Activated naive CD8-positive, alpha-beta T cell treated with anti-CD3 and anti-CD28 coated beads, Interleukin-2, amount 10 ng/mL, durations not matched to agents 7 days and 5 days (primary cell): ENCODE data around the gene SRCIN1. TPM values are rescaled to one million over a fixed set of nuclear protein-coding genes. Genes with fewer than 3 reads are reported as not detected.

ENCODE experiments used
- ATAC-seq: fragments of 150-1000 bp; cut with Tn5 transposase; one replicate; pipeline ENCODE4 v1.10.0; 2021; ENCODE audit warnings: low read depth, moderate library complexity
- POLR2A ChIA-PET: fragments of 350-600 bp; sonication (Branson Sonifier 250); formaldehyde crosslinking; loops from one replicate; lab custom pipeline; 2021; ENCODE audit warnings: antibody characterized with exemption; lab: Charles Lee
- DNase-seq: peaks from one replicate; pipeline ENCODE4 v3.0.0; 2021
- H3K27ac Mint-ChIP-seq: one replicate; pipeline ENCODE4 v1.8.0; 2022; ENCODE audit warnings: mild to moderate bottlenecking, mixed read lengths
- H3K27me3 Mint-ChIP-seq: one replicate; pipeline ENCODE4 v1.8.0; 2022; ENCODE audit warnings: mild to moderate bottlenecking, moderate library complexity, mixed read lengths
- H3K36me3 Mint-ChIP-seq: one replicate; pipeline ENCODE4 v1.8.0; 2021; ENCODE audit warnings: mild to moderate bottlenecking, mixed read lengths
- H3K4me1 Mint-ChIP-seq: one replicate; pipeline ENCODE4 v1.8.0; 2021; ENCODE audit warnings: mixed read lengths
- H3K4me3 Mint-ChIP-seq: one replicate; pipeline ENCODE4 v1.8.0; 2022; ENCODE audit warnings: mild to moderate bottlenecking, moderate library complexity, mixed read lengths
- H3K9me3 Mint-ChIP-seq: one replicate; pipeline ENCODE4 v1.8.0; 2021; ENCODE audit warnings: mixed read lengths
- total RNA-seq, 2 experiments: library from RNA; stranded (reverse); gene quantifications; one replicate each; pipeline ENCODE4 v1.2.3, GENCODE V29; 2021

The SRCIN1 gene
- total RNA-seq, 2 experiments from 2014 or later: 0.11 TPM; not detected in 1

DNA sequence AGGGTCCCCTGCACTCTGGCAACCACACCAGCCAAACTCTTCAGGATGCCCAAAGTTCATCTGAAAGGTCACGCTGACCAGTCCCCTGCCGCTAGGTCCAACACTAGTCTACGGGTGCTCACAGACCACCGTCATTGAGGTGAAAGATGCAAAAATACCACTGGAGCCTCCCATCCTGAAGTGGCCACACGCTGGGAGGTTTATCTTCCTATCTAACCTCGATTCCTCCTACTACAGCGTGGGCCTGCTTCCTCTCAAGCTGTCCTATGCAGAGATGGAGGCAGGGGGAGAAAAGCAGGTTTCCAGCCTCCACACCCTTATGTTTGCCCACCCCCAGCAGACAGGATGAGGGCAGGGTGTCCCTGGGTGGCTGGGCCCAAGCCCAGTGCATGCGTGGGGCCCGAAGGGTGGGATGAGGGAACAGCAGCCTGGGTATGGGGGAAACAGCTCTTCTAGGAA is 6.3 kb downstream of the SRCIN1 start:
- Mint-ChIP-seq H3K4me1 (peaks cover 9% of the 10 kb centered on the region), H3K27ac (no peak overlapping the region), H3K36me3 (no peaks in the 10 kb centered on the region), H3K4me3 (no peak overlapping the region), H3K27me3 (peaks cover 90% of the 10 kb centered on the region), H3K9me3 (no peaks in the 10 kb centered on the region)
- POLR2A ChIA-PET: interaction anchor here (0.6 kb wide), 1 partner anchor 49 kb away, joined by 3 read pairs; no protein-coding TSS in a partner anchor
- DNase-seq: no peak
- ATAC-seq: no peak

DNA sequence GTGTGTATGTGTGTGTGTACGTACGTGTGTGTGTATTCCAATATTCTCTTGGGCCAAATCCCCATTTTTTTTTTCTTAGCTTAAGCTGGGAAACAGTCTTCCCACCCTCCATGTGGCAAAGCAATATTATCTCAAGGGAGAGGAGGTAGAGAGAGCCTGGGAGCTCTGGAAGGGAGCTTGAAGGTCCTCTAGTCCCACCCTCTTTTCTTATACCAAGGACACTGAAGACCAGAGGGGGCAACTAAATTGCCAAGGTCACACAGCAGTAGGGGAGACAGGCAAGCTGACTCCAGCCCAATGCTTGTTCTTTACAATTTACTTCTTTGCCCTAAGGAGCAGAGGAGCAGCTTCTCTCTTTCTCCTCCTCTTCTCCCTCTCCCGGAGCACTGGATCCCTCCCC is 6.8 kb downstream of the SRCIN1 start:
- H3K4me1 Mint-ChIP-seq: peaks cover 9% of the 10 kb centered on the region
- no peak overlapping the region for H3K4me3 Mint-ChIP-seq
- ATAC-seq (no peak), DNase-seq (no peak)
- POLR2A ChIA-PET: interaction anchor here (0.6 kb wide), 1 partner anchor 50 kb away, joined by 3 read pairs; no protein-coding TSS in a partner anchor
- no peak overlapping the region for H3K27ac Mint-ChIP-seq
- no peaks in the 10 kb centered on the region for H3K9me3 Mint-ChIP-seq
- peaks cover 93% of the 10 kb centered on the region for H3K27me3 Mint-ChIP-seq
- no peaks in the 10 kb centered on the region for H3K36me3 Mint-ChIP-seq

DNA sequence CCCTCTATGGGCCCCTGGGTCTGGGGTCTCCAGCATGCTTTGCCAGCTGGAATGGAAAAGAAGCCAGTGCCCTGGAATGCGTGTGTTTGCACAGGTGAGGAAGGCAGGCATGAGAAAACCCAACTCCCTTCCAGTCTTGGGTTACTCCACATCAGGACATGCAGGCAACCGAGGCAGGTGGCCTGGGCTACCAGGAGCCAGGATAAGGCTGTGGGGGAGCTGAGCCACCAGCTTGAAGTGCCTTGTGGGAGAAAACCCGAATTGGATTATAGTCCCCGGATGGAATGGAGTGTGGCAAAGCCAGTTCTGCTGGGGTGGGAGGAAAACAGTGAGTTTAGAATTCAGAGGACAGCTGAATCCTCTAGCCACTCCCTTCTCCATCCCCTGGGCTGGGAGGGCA is 7.2 kb downstream of the SRCIN1 start:
- H3K4me3 Mint-ChIP-seq: no peak overlapping the region
- no peaks in the 10 kb centered on the region for H3K9me3 Mint-ChIP-seq
- H3K27ac Mint-ChIP-seq: no peak overlapping the region
- POLR2A ChIA-PET: no interaction called here
- no peaks in the 10 kb centered on the region for H3K36me3 Mint-ChIP-seq
- peaks cover 93% of the 10 kb centered on the region for H3K27me3 Mint-ChIP-seq
- DNase-seq (no peak), ATAC-seq (peak; percentile 48)
- H3K4me1 Mint-ChIP-seq: peaks cover 8% of the 10 kb centered on the region

DNA sequence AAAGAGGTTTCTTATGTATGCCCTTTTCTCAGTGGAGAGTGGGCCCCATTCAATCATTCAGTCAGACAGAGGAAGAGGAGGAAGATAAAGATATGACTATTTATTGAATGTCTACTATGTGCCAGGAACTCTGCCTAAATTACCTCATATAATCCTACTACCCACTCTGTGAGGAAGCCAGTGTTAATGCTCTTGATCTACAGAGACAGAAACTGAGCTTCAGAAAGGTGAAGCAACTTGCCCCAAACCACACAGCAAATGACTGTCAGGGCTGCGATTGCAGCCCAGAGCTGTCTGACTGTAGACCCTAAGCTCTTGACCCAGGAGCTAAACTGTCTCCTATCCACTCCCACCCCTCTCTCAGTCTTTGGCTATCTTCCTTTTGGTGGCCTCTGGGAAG is 8.4 kb downstream of the SRCIN1 start:
- H3K4me3 Mint-ChIP-seq: no peak overlapping the region
- peaks cover 93% of the 10 kb centered on the region for H3K27me3 Mint-ChIP-seq
- DNase-seq (no peak), ATAC-seq (no peak)
- no peaks in the 10 kb centered on the region for H3K9me3 Mint-ChIP-seq
- H3K27ac Mint-ChIP-seq: no peak overlapping the region
- POLR2A ChIA-PET: no interaction called here
- H3K36me3 Mint-ChIP-seq: no peaks in the 10 kb centered on the region
- peaks cover 18% of the 10 kb centered on the region for H3K4me1 Mint-ChIP-seq

DNA sequence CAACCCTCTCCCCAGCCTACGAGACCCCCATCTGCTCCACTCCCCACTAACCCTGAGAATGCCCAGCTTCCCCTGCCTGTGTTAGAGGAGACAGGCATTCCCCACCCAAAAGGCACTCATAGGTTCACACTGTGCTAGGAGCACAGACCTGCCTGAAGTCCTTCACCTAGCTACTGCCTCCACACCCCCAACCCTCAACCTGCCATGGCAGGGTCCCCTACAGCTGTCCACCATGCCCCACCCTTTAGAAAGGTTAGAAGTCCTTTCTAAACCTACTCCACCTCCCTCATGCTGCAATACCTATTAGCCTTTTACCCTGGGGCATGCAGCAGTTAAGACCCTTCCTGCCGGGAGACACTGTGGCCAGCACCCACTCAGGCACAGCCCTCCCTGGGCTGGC is 9.1 kb downstream of the SRCIN1 start:
- Mint-ChIP-seq H3K4me1 (peaks cover 23% of the 10 kb centered on the region), H3K36me3 (no peaks in the 10 kb centered on the region), H3K4me3 (no peak overlapping the region), H3K27me3 (peaks cover 87% of the 10 kb centered on the region), H3K9me3 (no peaks in the 10 kb centered on the region), H3K27ac (no peak overlapping the region)
- ATAC-seq: no peak
- DNase-seq: no peak
- POLR2A ChIA-PET: interaction anchor here (0.6 to 1.1 kb wide), 2 partner anchors 9 to 154 kb away, joined by 3 read pairs; no protein-coding TSS in a partner anchor

DNA sequence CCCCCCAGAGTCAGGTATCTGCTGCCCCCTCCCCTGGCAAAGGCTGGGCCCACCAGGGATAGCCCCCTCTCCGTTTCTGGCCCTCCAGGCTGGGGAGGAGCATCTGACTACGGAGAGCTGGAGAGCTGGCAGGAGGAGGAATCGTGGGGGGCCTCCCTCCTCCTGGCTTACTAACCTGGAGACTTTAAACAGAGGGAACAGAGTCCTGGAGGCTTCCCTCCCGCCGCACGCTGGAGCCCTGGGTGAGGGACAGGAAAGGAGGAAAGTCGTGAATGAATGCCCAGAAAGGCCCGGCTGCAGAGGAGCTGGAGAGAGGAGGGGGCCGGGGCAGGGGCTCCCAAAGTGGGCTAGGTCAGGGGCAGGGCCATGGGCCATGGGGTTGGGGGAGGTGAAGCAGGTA is 9.9 kb downstream of the SRCIN1 start:
- Mint-ChIP-seq H3K27ac (no peak overlapping the region), H3K36me3 (no peaks in the 10 kb centered on the region), H3K4me3 (no peak overlapping the region), H3K27me3 (peaks cover 87% of the 10 kb centered on the region), H3K9me3 (no peaks in the 10 kb centered on the region), H3K4me1 (peaks cover 27% of the 10 kb centered on the region)
- POLR2A ChIA-PET: interaction anchor here (0.6 to 1.1 kb wide), 2 partner anchors 8 to 155 kb away, joined by 3 read pairs; no protein-coding TSS in a partner anchor
- DNase-seq (no peak), ATAC-seq (no peak)

DNA sequence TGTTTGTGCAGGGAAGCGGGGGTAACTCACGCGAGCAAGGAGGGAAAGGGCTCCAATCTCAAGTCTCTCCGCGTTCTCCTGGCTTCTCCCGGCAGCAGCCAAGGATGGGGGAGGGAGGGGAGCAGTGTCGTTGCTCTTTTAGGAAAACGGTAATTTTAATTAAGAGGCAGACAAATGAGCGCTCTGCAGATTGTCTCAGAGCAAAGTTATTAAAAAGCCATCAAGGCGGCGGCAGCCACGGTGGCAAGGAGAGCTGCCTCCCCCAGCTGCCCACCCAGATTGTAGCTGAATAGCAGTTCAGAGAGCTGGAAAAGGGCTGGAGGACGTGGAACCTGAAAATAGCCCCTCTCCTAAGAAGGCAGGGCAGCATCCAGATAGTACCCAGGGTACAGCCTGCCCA is 11.6 kb downstream of the SRCIN1 start:
- Mint-ChIP-seq H3K9me3 (no peaks in the 10 kb centered on the region), H3K36me3 (no peaks in the 10 kb centered on the region), H3K27ac (no peak overlapping the region), H3K27me3 (peaks cover 87% of the 10 kb centered on the region), H3K4me1 (peaks cover 34% of the 10 kb centered on the region), H3K4me3 (no peak overlapping the region)
- POLR2A ChIA-PET: no interaction called here
- DNase-seq: no peak
- ATAC-seq: no peak

DNA sequence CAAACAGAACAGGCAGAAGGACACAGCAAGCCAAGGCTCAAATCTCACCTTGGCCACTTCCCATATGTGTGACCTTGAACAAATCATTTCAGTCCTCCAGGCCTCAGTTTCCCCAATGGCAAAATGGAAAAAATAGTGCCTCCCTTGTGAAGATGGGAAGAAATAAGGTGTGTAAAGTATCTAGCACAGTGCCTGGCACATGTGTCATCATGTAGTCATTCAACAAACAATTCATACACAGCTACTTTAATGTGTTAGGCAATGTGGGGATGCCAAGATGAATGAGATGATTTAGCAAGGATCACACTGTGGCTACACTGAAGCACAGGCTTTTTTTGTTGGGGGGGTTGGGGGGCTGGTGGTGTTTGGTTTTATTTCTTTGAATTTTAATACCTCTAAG is 13.3 kb downstream of the SRCIN1 start:
- Mint-ChIP-seq H3K27ac (no peak overlapping the region), H3K36me3 (no peaks in the 10 kb centered on the region), H3K9me3 (no peaks in the 10 kb centered on the region), H3K27me3 (peaks cover 88% of the 10 kb centered on the region), H3K4me3 (peak overlapping the region; percentile 51), H3K4me1 (peaks cover 37% of the 10 kb centered on the region)
- DNase-seq: no peak
- ATAC-seq: no peak
- POLR2A ChIA-PET: interaction anchor here (0.6 to 1.7 kb wide), 2 partner anchors 34 to 299 kb away, joined by 3 to 6 read pairs; no protein-coding TSS in a partner anchor

DNA sequence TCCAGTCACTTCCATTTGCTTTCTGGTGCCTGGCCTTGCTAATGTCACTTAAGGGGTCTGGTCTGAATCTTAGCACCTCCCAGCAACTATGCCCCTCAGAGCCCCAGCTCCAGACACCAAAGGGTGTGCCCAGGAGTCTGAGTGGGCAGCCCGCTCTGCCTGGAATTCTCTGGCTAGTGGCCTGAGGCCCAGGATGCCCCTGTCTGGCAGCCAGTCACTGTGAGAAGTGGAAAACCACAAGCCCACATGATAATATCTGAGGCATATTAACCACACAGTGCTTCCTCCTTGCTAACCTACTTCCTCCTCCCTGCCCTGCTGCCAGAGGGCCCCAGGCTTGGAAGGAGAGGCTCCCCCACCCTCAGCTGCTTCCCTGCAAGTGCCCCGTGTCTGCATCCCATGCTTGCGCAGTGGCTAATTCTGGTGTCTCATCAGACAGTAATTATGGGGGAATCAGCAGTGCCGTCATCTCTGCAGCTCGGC is 14.0 kb downstream of the SRCIN1 start:
- peak overlapping the region; percentile 55 for H3K27ac Mint-ChIP-seq
- H3K4me1 Mint-ChIP-seq: peaks cover 40% of the 10 kb centered on the region
- H3K27me3 Mint-ChIP-seq: peaks cover 88% of the 10 kb centered on the region
- ATAC-seq (peak; percentile 48), DNase-seq (no peak)
- H3K4me3 Mint-ChIP-seq: peak overlapping the region; percentile 51
- POLR2A ChIA-PET: interaction anchor here (1.7 kb wide), 1 partner anchor 33 kb away, joined by 6 read pairs; no protein-coding TSS in a partner anchor
- H3K9me3 Mint-ChIP-seq: no peaks in the 10 kb centered on the region
- no peaks in the 10 kb centered on the region for H3K36me3 Mint-ChIP-seq

DNA sequence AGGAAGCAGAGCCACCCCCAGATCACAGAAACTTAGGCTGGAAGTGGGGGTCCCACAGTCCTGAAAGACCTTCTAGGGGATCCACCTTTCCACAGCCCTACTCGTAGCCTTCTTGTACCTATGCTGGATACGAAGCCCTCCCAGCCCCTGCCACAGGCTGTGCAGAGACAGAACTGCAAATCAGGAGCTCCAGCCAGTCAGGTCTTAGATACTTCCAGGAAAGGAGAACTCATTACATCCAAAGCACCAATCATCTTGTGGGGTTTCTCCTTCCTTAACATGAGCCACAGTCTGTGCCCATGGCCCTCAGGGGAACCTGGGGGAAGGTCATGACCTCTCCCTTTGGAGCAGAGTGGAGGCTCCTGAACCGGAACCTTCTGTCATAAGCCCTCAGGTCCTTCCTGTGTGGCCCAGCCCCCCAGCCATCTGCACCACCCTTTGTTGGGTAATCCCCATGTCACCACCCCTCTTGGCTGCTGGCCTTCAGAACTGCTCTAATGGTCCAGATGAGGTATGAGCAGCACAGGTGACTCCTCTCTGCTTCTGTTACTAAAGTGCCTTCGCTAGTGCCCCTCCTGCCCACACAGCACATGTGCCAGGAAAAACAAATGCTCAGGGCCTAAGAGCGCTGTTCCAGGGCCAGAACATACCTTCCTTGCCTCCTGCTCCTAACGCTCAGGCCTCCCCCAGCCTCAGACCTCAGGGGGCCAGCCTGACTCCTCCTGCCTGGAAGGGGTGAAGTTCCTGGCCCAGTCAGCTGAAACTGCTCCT is 14.6 kb downstream of the SRCIN1 start:
- Mint-ChIP-seq H3K9me3 (no peaks in the 10 kb centered on the region), H3K27ac (peak overlapping the region; percentile 55), H3K4me3 (peak overlapping the region; percentile 51), H3K4me1 (peaks cover 43% of the 10 kb centered on the region), H3K36me3 (no peaks in the 10 kb centered on the region), H3K27me3 (peaks cover 88% of the 10 kb centered on the region)
- POLR2A ChIA-PET: interaction anchor here (1.7 kb wide), 1 partner anchor 33 kb away, joined by 6 read pairs; no protein-coding TSS in a partner anchor
- peak; percentile 23 for ATAC-seq
- no peak for DNase-seq

DNA sequence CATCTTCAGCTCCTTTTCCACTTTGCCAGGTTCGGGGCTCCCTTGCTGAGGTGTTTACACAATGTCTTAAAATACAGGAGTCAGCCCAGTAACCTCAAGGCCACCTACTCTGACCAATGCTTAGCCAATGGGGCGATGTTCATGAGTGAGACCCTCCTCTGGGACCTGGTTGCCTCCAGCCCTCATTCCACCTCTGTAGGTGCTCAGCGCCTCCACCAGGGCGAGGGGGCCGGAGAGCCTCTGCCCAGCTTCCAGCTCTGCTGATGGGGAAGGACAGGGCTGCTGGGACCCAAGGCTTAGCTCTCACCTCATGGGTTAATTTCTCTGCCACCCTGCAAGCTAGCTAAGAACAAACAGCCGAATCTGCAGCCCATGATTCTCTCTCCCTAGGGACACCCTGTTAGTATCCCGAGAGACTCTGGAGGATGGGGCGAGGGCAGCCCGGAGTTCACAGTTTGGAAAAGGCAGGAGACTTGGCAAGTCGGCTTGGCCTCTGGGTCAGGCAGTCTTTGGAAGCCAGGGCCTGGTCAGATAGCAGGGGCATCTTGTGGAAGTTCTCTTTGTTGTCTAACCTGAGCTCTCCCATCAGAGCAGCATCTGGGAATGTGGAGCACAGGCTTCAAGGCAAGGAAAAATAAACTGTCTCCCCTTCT is 16.2 kb downstream of the SRCIN1 start:
- H3K4me1 Mint-ChIP-seq: peaks cover 47% of the 10 kb centered on the region
- no peaks in the 10 kb centered on the region for H3K9me3 Mint-ChIP-seq
- DNase-seq: no peak
- POLR2A ChIA-PET: no interaction called here
- no peak overlapping the region for H3K4me3 Mint-ChIP-seq
- no peak for ATAC-seq
- H3K27me3 Mint-ChIP-seq: peaks cover 84% of the 10 kb centered on the region
- H3K36me3 Mint-ChIP-seq: no peaks in the 10 kb centered on the region
- H3K27ac Mint-ChIP-seq: no peak overlapping the region

DNA sequence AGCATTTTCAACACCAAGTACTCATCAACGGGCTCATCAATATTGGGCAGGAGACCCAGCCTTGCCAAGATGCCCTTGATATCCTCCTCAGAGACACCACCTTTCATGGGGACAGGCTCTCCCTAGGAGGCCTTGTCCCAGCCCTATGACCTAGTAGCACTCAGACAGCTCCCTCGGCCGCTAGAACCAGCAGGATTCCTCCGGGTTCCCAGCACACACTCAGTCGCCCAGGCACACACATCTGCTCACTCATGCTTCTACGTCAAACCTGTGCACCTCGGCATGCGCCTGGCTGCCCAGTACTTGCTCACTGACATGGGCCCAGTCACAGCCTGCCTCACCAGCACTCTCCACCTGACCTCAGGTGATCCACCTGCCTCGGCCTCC is 17.0 kb downstream of the SRCIN1 start:
- H3K36me3 Mint-ChIP-seq: no peaks in the 10 kb centered on the region
- no peak for DNase-seq
- H3K4me3 Mint-ChIP-seq: no peak overlapping the region
- H3K27ac Mint-ChIP-seq: no peak overlapping the region
- peaks cover 84% of the 10 kb centered on the region for H3K27me3 Mint-ChIP-seq
- peaks cover 52% of the 10 kb centered on the region for H3K4me1 Mint-ChIP-seq
- POLR2A ChIA-PET: no interaction called here
- no peak for ATAC-seq
- no peaks in the 10 kb centered on the region for H3K9me3 Mint-ChIP-seq

DNA sequence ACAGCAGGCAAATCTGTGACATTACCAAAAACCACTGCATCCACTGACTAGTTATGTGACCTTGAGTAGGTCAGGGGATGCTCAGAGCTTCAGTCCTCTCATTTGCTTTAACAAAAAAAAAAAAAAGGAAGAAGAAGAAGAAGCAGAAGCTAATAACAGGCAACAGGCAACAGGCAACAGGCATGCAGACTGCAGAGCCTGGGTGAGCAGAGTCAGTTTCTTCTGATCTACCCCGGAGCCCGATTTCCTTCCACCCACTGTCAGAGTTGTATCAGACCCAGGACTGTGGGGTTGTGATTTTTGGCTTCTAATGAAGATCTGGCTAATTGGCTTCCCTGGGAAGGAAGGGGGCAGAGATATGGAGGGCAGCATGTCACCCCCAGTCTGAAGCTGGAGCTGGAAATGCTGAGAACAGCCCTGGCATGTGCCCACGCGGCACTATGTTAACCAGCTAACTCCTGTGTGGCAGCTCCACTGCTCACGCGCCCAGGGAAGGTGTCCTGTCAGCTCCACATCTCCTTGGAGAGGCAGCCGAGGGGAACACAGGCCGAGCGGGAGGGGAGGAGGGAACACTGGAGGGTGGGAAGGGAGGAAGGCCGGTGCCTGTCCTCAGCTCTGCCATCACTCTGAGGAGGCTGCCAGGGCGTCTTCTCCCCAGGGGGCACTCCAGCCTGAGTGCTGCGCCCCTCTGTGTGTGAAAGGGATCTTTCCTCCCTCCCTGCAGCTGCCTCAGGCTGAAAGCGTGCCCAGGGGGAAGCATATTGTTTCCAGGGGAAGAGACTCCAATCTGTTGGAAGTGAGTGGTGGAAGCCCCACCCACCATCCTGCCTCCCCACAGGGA is 17.6 kb downstream of the SRCIN1 start:
- H3K36me3 Mint-ChIP-seq: no peaks in the 10 kb centered on the region
- POLR2A ChIA-PET: interaction anchor here (1.0 to 1.1 kb wide), 2 partner anchors 8 to 29 kb away, joined by 3 read pairs; no protein-coding TSS in a partner anchor
- H3K4me3 Mint-ChIP-seq: no peak overlapping the region
- no peak for ATAC-seq
- H3K27me3 Mint-ChIP-seq: peaks cover 78% of the 10 kb centered on the region
- no peaks in the 10 kb centered on the region for H3K9me3 Mint-ChIP-seq
- peaks cover 49% of the 10 kb centered on the region for H3K4me1 Mint-ChIP-seq
- DNase-seq: no peak
- no peak overlapping the region for H3K27ac Mint-ChIP-seq
